GM13977 (cell line): ENCODE data around the gene SEMA5B.

Experiments used
- DNase-seq: peaks from one replicate; pipeline ENCODE4 v3.0.0; 2012; ENCODE audit warnings: low spot score
- in situ Hi-C: fragments of 300-500 bp; cut with MboI; formaldehyde crosslinking; loops from one replicate; pipeline ENCODE4 v1.12.0; 2022; ENCODE audit warnings: low sequenced_read_pairs, low pct_unique_long_range_greater_than_20kb, mixed read lengths, inconsistent platforms; ENCODE audit not compliant: unreplicated experiment
- TF ChIP-seq, protein P1 (sequence below): IDR thresholded peaks from 2 replicates; pipeline ENCODE4 v1.5.1; 2012; ENCODE audit warnings: mild to moderate bottlenecking, control low read depth; ENCODE audit not compliant: insufficient read depth; ENCODE audit errors: extremely low read depth, missing control alignments

SEMA5B gene

DNA sequence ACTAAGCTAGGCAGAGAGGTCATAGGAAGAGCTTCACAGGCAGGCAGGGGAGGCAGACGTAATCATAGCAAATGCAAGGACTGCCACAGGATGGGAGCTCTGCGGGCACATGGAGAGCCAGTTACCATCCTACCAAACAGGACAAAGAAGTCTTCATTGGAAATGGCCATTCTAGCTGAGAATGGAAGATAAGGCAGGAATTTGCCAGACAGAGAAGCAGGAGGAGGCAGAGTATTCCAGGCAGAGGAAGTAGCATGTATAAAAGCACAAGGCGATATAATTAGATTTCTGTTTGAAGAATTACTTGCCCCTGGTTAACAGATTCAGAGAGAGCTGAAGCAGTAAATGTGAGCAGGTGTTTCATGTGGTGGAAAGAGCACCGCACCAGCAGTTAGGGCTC lies 3.5 kb upstream of the SEMA5B start:
- no peak for DNase-seq
- TF ChIP-seq, protein P1, sequence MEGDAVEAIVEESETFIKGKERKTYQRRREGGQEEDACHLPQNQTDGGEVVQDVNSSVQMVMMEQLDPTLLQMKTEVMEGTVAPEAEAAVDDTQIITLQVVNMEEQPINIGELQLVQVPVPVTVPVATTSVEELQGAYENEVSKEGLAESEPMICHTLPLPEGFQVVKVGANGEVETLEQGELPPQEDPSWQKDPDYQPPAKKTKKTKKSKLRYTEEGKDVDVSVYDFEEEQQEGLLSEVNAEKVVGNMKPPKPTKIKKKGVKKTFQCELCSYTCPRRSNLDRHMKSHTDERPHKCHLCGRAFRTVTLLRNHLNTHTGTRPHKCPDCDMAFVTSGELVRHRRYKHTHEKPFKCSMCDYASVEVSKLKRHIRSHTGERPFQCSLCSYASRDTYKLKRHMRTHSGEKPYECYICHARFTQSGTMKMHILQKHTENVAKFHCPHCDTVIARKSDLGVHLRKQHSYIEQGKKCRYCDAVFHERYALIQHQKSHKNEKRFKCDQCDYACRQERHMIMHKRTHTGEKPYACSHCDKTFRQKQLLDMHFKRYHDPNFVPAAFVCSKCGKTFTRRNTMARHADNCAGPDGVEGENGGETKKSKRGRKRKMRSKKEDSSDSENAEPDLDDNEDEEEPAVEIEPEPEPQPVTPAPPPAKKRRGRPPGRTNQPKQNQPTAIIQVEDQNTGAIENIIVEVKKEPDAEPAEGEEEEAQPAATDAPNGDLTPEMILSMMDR, result no peak
- in situ Hi-C loops, result loop anchor here (25.0 kb wide), 1 partner anchor 469 kb away; the partner anchor contains the start of genes DTX3L and PARP9

DNA sequence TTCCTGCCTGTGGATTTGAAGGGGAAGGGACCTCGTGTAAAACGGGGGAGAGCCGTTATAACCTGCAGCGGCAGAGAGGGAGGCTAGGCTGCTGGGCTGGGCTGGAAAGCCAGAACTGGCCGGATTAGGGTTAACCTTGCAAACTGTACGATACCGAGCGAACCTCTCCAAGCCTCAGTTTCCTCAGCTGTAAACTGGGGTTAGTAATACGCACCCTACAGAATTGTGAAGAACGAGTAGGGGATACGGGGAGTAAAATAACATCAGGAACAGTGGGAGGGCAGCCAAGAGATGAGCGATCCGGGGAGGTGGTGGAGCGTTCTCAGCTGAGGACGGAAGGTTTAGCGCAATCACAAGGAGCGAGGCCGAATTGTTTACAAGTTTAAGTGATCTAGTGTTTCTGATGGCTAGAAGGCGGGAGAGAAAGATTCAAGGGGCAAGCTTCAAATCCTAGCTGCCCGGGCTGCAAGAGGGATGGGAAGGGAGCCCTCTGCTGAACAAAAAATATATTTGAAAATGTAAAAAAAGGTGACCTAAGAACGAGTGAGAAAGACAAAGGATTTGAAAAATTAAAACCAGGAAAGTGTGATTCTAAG lies 768 bp upstream of the SEMA5B start:
- DNase-seq, result peak; percentile 82
- TF ChIP-seq, protein P1, result peak; percentile 61

DNA sequence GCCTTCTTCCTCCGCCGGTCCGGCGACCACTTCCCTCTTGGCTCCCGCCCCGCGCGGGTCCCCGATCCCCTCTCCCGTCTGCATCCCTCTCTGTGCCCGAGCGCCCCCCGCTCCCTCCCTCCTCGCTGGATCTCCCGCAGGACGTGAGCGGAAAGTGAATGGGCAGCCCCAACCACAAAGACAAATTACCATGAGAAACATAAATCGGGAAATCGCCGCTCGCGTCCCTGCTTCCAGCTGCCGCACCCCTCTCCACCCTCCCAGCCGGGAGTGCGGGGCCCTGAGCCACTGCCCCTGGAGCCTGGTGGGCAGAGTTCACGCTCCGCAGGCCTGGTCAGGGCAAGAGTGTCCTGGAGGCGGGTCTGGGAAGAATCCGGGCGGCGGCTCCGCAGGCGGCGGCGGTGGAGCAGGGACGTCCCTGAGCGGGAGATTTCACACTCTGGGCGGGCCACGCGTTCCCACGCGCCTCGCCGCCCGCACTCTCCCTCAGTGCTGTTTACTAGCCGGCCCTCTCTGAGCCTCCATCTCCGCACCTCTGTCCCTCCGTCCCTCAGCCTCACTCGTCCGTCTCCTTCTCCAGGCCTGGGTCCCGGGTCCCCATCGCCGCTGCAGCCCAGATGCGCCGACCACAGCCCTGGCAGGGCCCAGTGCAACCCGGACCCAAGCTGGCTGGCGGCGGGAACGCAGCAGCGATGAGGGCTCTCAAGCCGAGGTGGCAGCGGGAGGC lies 835 bp downstream of the SEMA5B start:
- in situ Hi-C loops, result loop anchor here (25.0 kb wide), 1 partner anchor 464 kb away; the partner anchor contains the start of genes DTX3L and PARP9
- TF ChIP-seq, protein P1, result no peak
- peak; percentile 62 for DNase-seq

More for the DNA sequence above, 768 bp upstream of the SEMA5B start:
- in situ Hi-C loops, result loop anchor here (25.0 kb wide), 1 partner anchor 466 kb away; the partner anchor contains the start of genes DTX3L and PARP9

DNA sequence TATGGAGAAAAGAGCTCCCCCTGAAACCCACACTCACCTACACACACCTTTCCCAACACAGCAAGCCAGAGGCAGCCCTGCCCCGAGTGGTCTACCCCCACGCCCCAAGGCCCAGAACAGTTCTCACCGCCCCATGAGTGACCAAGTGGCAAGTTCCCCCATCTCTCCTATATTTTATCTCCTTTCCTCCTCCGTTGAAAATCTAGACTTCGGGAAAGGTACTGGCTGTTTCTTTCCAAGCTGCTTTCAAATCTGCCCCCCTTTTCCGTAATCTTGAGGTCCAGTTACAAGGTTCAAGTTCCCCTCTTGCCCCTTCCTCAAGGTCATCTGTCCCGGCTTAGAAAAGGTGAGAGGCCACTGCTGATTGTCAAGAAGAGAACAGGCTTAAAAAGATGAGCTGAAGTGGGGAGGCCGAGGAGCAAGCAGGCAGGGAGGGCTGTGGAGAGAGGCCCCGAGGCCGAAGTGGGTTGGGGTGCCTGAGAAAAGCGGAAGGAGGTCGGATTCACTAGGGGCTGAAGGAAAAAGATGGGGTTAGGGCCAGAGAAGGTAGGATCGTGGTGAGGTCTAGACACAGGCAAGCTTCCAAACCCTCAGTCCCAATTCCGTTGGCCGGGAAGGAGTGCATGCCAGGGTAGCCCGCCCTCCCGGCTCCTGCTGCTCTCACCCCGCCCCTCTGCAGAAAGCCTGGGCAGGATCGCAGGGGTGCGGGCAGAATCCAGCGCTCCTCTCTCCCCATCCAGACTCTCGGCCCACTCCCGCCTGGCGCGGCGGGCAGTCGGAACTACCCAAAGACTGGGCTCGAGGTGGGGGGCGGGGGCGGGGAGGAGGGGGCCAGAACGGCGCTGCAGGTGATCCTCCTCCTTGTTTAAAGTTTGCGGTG lies 1.7 kb downstream of the SEMA5B start:
- DNase-seq, result no peak
- in situ Hi-C loops, result loop anchor here (25.0 kb wide), 1 partner anchor 464 kb away; the partner anchor contains the start of genes DTX3L and PARP9
- TF ChIP-seq, protein P1, result no peak

DNA sequence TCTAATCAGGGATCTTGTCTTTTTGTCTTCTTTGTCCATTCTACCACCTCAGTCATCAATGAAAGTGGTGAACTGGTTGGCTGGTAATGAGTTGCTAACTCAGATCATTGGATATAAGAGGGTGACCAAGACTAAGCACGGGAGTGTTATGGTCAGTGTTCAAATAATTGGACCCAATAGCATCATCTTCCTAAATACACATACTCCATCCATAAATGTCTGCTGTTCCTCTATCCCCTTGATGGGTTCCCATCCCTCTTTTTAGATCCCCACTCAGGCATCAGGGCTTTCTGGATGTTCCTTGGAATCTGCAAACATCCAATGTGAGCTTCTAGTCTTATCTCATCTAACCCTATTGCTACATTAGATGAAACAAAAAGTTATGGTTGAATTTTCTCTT lies 3.5 kb downstream of the SEMA5B start:
- DNase-seq, result no peak
- TF ChIP-seq, protein P1, result no peak
- in situ Hi-C loops, result no loop called here

DNA sequence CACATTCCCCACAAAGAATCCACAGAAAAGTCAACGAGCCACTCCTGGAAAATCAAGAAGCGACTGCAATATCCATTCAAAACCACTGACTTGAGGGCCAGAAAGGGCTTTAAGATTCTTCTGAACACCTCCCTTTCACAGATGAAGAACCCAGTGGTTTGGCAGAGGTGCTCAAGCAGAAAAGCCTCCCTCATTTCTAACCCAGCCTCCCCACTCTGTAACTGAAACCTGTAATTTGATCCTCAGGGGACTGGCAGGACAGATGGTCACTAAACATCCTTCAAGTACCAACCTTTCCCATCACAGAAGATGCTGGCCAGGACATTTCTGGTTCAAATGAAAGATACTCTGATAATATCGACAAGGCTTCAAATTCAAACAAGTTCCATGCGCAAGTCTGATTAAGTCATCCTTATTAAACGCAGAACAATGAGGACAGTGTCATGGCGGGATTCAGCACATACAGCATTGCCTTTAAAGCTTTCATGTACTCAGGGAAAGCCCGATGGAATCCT lies 5.5 kb downstream of the SEMA5B start:
- in situ Hi-C loops, result no loop called here
- TF ChIP-seq, protein P1, result no peak
- no peak for DNase-seq
